ENCODE data around the gene KRT13.
A peak's percentile ranks its signal among the peaks of the same experiment; 100 is the strongest.

The KRT13 gene

DNA sequence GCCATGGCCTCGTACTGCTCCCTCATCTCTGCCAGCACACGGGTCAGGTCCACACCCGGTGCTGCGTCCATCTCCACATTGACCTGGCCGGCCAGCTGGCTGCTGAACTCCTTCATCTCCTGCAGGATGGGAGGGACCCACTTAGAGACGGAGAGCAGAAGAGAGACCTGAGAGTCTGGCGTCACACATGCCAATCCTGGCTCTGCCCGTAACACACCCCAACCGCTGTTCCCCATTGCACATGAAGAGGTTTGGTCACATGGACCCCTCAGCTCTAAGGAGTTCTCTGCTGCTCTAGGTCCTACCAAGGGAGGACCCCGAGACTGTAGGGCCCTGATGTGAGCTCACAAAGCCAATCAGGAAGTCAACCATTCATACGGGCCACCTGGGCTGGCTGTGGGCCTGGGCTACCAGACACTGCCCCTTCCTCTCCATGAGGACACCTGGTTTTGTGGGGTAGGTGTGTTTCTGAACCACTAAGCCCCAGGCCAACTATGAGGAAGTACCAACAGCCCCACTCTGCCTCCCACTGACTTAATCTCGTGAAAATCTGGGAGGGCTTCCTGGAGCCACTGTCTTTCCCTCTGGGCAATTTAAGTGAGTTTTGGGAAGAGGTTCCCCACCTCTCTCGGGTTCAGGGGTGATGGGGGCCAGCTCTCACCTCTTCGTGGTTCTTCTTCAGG is 10.9 kb upstream of the KRT13 start:
- Mint-ChIP-seq H3K4me1 (no peaks in the 10 kb centered on the region), H3K9me3 (no peaks in the 10 kb centered on the region), H3K27me3 (no peaks in the 10 kb centered on the region), H3K4me3 (no peak overlapping the region), H3K27ac (peak overlapping the region in 1 of 2 donors; percentile 69)
- ATAC-seq (no peak), DNase-seq (no peak)

DNA sequence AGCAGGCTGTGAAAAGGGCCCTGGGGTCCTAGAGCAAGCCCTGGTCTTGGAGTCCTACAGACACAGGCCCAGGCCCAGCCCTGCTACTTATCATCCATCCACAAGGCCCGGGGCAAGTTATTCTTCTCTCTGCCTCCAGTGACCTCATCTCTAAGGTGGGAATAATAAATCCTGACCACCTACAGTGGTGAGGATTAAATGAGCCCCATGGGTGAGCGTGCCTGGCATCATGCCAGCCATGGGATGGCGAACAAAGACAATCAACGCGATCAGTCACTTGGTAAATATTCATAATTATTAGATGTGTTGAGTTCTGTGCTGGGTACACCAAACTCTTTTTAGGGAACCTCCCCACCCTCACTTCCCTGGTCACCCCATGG is 7.7 kb upstream of the KRT13 start:
- no peak overlapping the region for H3K27ac Mint-ChIP-seq

DNA sequence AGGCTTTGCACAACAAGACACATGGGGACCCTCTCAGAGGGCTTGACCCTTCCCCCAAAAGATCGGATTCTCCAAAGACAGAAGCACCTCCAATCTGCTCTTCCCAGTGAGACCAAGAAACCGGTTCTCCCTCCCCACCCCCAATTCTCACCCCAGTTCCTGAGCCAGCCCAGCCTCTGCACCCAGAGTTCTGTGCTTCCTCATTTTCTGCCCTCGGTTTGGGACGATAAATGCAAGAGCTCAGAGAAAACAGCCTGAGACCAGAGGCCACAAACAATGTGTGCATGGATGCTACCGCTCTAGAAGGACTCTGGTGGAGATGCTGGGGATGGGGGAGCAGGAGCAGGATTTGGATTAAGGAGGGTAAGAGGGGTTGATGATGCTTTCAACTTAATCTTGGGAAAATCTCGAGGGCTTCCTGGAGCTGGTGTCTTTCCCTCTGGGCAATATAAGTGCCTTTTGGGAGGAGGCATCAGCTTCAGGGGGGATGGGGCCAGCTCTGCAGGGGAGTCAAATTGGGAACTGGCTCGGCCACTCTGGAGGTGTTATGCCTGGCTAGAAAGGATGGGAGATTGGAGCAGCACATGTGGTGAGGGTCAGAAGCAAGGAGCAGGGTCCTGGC is 7.2 kb upstream of the KRT13 start:
- no peaks in the 10 kb centered on the region for H3K9me3 Mint-ChIP-seq

More for the DNA sequence above, 7.7 kb upstream of the KRT13 start:
- Mint-ChIP-seq H3K27me3 (no peaks in the 10 kb centered on the region), H3K4me3 (no peak overlapping the region), H3K4me1 (no peaks in the 10 kb centered on the region), H3K9me3 (no peaks in the 10 kb centered on the region)
- DNase-seq (no peak), ATAC-seq (no peak)

DNA sequence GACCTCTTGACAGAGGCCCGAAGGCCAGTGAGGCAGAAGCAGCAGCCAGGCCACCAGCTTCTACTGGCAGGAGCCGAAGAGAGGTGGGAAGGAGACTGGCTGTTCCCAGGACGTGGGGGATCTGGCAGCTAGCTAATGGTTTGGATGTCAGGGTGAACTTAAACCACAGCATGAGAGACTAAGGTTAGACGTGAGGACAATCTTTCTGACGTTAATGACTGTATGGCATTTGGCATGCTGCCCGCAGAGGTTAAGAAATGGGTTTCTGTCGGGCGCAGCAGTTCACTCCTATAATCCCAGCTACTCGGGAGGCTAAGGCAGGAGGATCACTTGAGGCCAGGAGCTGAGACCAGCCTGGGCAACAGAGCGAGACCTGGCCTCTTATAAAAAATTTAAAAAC is 6.3 kb upstream of the KRT13 start:
- no peaks in the 10 kb centered on the region for H3K9me3 Mint-ChIP-seq
- ATAC-seq (no peak), DNase-seq (no peak)
- H3K4me3 Mint-ChIP-seq, result no peak overlapping the region
- H3K27ac Mint-ChIP-seq, result no peak overlapping the region
- H3K4me1 Mint-ChIP-seq, result no peaks in the 10 kb centered on the region
- H3K27me3 Mint-ChIP-seq, result no peaks in the 10 kb centered on the region

More for the DNA sequence above, 7.2 kb upstream of the KRT13 start:
- Mint-ChIP-seq H3K27ac (peak overlapping the region in 1 of 2 donors; percentile 23), H3K27me3 (no peaks in the 10 kb centered on the region), H3K4me3 (no peak overlapping the region), H3K4me1 (no peaks in the 10 kb centered on the region)
- no peak for DNase-seq
- ATAC-seq, result no peak

DNA sequence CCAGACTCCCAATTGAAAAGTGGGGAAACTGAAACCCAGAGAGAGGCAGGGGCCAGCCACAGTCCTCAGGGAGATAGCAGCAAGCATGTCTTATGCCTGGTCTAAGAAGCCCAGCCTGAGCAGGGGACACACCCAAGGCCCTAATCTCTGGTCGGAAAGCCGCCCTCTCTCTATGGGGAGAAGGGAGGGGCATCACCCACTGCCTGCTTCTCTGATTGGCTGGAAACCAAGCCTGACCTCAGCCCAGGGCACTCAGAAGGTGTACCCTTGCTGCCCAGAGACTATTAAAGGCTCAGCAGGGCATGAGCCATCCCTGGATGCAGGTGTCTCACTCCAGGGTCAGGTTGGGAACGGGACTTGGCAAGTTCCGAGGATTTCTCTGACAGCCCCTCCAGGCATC is 5.7 kb upstream of the KRT13 start:
- Mint-ChIP-seq H3K4me3 (no peak overlapping the region), H3K27ac (no peak overlapping the region), H3K27me3 (no peaks in the 10 kb centered on the region), H3K9me3 (no peaks in the 10 kb centered on the region), H3K4me1 (no peaks in the 10 kb centered on the region)
- DNase-seq (no peak), ATAC-seq (no peak)

DNA sequence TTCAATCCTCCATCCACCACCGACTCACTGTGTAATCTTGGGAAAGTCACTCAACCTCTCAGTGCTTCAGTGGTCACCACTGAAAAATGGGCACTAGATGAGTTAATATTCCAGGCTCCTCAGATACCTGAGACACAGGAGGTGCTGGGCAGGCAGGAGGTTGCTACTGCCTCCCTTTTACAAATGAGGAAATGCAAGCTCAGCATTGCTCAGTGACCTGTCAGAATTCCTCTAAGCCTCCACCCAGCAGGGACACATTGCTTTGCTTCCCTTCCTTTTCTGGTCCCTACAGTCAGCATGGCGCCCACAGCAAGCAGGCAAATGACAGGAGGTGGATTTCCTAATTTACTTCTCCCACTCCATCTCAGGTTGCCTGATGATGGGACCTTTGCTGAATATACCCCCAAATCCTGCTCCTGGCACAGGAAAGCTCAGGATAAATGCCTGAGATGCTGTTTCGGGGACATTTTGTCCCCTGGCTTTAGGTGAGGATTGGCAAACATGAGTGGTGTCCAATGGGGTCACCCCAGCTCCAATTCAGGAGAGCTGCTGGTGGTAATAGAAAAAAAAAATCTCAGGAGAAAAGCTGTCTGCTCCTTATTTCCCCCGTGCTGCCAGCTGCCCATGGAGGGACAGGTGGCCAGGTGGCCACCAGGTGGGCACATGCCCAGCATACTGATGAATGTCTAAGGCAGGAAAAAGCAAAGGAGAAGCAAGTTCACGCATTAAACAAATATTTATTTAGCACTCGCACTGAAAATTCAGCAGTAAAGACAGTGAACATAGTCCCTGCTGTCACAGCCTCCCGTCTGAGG is 5.0 kb upstream of the KRT13 start:
- DNase-seq, result no peak
- no peaks in the 10 kb centered on the region for H3K27me3 Mint-ChIP-seq
- no peak overlapping the region for H3K4me3 Mint-ChIP-seq
- no peaks in the 10 kb centered on the region for H3K4me1 Mint-ChIP-seq
- peak overlapping the region in 1 of 2 donors; percentile 4 for H3K27ac Mint-ChIP-seq
- no peaks in the 10 kb centered on the region for H3K9me3 Mint-ChIP-seq
- ATAC-seq, result no peak

DNA sequence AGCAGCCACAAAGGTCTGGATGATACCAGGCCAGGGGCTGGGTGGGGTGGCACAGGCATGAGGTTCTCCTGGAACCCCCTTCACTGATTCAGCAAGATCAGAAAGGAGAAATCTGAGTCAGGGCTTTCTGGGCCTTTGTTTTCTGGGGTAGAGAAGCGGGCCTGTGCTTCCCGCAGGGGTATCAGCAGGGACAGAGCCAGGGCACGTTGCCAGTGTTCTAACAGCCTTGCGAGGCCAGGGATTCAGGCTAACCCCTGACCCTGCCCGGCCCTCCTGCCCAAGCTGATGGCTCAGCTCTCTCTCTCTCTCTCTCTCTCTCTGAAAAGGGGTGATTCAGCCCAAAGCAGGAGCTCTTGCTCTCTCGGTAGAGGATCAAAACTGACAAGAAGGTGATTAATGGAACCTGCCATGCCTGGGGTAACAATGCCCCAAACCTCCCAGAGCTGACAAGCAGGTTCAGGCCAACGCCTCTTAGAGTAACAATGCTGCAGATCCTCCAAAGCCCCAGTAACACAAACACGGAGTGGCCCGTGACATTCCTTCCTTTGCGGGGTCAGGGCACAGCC is 2.0 kb upstream of the KRT13 start:
- DNase-seq, result no peak
- H3K4me1 Mint-ChIP-seq, result no peaks in the 10 kb centered on the region
- H3K9me3 Mint-ChIP-seq, result no peaks in the 10 kb centered on the region
- H3K27ac Mint-ChIP-seq, result no peak overlapping the region
- H3K27me3 Mint-ChIP-seq, result no peaks in the 10 kb centered on the region
- no peak for ATAC-seq
- no peak overlapping the region for H3K4me3 Mint-ChIP-seq

DNA sequence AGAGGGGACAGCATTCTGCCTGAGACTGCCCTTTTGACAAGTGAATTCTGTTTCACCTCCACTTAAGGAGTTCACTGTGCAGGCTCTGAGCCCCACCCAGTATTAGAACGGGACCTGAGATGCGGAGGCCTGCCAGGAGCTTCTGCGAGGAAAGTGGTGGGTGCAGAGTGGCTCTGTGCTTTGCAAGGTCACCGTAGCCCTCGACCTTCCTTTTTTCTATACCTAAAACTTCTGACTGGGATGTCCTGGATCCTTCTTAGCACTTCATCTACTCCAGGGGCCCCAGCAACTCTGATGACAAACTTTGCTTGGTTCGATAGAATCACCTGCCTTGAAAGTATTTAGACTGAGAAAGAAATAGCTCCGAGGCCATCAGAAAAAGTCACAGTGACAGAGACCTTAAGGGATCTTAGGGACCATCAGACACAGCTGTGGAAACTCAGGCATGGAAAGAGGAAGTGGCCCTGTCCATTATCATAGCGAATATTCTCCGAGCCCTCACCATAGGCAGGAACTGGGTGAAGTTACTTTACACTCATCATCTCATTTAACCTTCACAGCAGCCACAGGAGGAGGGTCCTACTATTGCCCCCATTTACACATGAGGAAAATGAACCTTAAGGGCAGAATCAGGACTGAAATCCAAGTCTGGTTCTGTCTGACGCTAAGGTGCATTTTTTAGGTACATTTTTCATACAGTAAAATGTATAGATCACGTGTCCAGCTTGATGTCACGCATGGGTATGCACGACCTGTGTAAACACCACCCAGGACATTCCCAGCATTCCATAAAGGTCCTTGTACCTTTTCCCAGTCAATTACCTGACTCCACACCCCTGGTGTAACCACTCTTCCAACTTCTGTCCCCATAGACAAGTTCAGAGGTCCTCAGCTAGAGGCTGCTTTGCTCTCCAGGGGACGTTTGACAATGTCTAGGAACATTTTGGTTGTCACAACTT is 676 bp upstream of the KRT13 start:
- Mint-ChIP-seq H3K27ac (no peak overlapping the region), H3K4me1 (no peaks in the 10 kb centered on the region), H3K27me3 (no peaks in the 10 kb centered on the region), H3K4me3 (no peak overlapping the region), H3K9me3 (no peaks in the 10 kb centered on the region)
- ATAC-seq (no peak), DNase-seq (no peak)

DNA sequence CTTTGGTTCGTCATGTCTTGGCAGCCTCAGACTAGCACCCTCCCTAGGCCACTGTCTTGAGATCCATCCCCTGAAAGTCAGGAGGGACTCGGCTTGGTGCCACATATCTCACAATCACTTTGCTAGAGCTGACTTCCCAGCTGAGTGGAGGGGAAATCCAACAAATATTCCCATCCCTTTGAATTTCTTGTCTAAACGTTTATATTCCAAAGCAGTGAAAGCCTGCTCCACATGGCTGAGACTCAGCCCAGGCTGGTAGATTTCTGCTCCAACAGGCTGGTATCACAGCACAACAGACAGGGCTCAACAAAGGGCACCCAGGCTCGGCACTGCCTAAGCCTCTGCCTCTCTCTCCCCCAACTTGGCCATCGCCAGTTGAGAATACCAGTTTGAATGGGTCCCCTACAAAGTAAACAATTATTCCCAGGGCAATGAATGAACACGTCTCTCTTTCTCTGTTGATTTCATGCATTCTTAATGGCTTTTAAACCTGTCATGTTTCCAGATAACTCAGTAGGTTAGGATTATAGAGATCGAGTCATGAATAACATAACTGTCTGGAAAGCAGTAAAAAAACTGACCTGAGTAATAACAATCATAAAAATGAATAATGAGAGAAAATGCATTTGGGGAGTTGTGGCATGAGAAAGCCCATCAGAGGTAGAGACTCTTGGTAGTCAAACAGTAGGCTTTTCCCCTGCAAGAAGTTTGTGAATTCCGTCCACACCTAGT is 1.0 kb downstream of the KRT13 start:
- DNase-seq, result no peak
- ATAC-seq, result no peak
- Mint-ChIP-seq H3K27ac (no peak overlapping the region), H3K4me1 (peaks cover 5% of the 10 kb centered on the region), H3K4me3 (no peak overlapping the region), H3K27me3 (no peaks in the 10 kb centered on the region), H3K9me3 (no peaks in the 10 kb centered on the region)

DNA sequence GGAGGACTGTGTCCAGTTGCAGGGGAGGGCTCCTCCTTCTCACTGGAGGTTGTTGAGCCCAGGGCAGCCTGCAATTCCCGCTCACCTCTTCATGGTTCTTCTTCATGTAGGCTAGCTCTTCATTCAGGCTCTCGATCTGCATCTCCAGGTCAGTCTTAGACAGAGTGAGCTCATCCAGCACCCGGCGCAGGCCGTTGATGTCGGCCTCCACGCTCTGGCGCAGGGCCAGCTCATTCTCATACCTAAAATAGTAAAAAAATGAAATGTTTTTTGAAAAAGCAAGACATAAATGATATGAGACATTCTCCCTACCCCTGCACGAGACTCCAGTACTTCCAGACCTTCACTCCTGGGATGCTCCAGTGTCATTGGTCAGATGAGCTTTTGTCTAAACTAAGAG is 2.2 kb downstream of the KRT13 start:
- H3K27ac Mint-ChIP-seq, result no peak overlapping the region
- no peak for ATAC-seq
- H3K9me3 Mint-ChIP-seq, result no peaks in the 10 kb centered on the region
- no peak overlapping the region for H3K4me3 Mint-ChIP-seq
- no peaks in the 10 kb centered on the region for H3K27me3 Mint-ChIP-seq
- no peak for DNase-seq
- H3K4me1 Mint-ChIP-seq, result peaks cover 5% of the 10 kb centered on the region

DNA sequence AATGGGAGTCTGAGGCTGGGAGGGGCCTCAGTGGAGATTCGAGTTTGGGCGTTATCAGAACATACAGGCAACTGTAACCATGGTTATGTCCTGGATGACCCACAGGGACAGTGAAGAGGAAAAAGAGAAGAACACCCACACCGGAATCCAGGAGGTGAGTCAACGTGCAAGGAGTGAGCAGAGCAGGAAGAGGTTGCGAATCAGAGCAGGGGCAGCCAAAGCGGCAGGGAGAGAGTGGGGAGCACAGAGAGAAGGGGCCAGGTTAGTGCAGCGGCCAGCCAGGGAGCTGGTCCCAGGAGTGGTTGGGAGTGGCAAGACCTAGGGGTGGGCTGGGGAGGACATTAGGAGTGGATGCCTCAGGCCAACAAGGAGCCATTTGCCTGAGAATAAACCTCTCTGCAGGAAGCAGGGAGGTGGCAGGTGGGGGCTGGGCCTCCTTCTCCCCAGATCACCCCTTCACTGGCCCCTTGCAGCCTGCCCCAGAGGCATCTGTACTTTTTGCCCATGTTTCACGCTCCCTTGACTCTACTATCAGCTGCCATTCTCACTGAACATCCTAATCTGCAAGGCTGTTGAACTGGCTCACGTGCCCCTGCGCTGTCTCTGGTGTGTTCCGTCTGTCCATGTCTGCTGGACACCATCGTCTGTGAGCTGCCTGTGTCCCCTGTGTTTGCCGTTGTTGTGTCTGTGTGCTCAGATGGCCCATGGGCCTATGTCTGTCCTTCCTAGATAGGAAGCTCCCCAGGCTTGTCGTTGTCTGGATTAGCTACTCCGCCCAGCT is 5.1 kb downstream of the KRT13 start:
- H3K9me3 Mint-ChIP-seq, result no peaks in the 10 kb centered on the region
- H3K27ac Mint-ChIP-seq, result peak overlapping the region in 1 of 2 donors; percentile 64
- ATAC-seq (no peak), DNase-seq (no peak)
- peaks cover 14% of the 10 kb centered on the region for H3K4me1 Mint-ChIP-seq
- H3K4me3 Mint-ChIP-seq, result no peak overlapping the region
- no peaks in the 10 kb centered on the region for H3K27me3 Mint-ChIP-seq

DNA sequence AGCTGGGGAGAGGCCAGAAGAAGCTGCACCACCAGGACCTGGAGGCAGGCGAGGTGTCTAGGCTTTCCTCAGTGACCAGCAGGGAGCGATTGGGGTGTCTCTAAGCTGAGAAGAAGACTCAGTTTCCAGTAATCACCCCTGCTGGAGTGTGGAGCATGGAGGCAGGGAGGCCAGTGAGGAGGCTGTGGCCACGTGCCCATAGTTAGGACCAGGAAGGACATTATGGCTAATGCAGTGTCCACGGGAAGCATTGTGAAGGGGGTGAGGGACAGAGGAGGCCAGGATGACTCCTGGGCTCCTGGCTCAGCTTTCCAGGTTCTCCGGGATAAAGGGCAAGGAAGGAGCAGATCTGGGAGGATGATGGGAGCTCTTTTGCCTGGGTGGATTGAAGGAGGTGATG is 5.7 kb downstream of the KRT13 start:
- Mint-ChIP-seq H3K27me3 (no peaks in the 10 kb centered on the region), H3K4me3 (no peak overlapping the region), H3K4me1 (peaks cover 14% of the 10 kb centered on the region), H3K9me3 (no peaks in the 10 kb centered on the region), H3K27ac (peak overlapping the region in 1 of 2 donors; percentile 64)
- ATAC-seq (no peak), DNase-seq (no peak)

DNA sequence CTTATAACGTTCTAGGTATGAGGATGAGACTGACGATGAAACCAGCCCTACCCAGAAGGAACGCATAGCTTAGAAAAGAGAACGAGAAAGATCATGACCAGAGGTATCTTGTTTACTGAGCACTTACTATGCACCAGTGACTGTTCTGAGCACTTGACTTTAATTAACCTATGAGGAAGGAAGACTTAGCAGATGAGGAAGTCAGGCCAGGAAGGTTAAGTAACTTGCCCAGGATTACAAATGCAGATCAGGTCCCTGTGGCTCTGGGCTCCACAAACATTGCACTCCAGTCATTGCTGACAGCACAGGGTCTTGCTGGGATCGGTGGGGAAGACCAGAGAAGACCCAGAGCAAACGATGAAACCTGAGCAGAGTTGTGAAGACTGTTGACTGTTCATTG is 7.1 kb downstream of the KRT13 start:
- DNase-seq (no peak), ATAC-seq (no peak)
- peak overlapping the region; percentile 23 to 88 for H3K27ac Mint-ChIP-seq
- H3K4me1 Mint-ChIP-seq, result peaks cover 14% of the 10 kb centered on the region
- no peaks in the 10 kb centered on the region for H3K27me3 Mint-ChIP-seq
- no peaks in the 10 kb centered on the region for H3K9me3 Mint-ChIP-seq
- H3K4me3 Mint-ChIP-seq, result no peak overlapping the region

Data from stimulated activated naive CD8-positive, alpha-beta T cell treated with anti-CD3 and anti-CD28 coated beads, Interleukin-15, amount 100 ng/mL, for 72 hours (primary cell).